Ascending aorta (tissue), 2 donors: ENCODE data around the gene ZBTB16. TPM values are rescaled to one million over a fixed set of nuclear protein-coding genes. Genes with fewer than 3 reads are reported as not detected.

Experiments
- DNase-seq, 2 donors: peaks; one replicate each; pipeline ENCODE4 v3.0.0-alpha.2; 2019; ENCODE audit warnings: low spot score in 2 of 2
- H3K27ac ChIP-seq, 2 donors: fragments of 200-600 bp; sonication (generic); one replicate each; pipeline ENCODE4 v1.5.1; 2016 to 2017; ENCODE audit warnings: mild to moderate bottlenecking in 1 of 2
- H3K27me3 ChIP-seq: fragments of 200-600 bp; sonication (generic); one replicate; pipeline ENCODE4 v1.5.1; 2017
- H3K36me3 ChIP-seq, 2 donors: fragments of 200-600 bp; sonication (generic); one replicate each; pipeline ENCODE4 v1.5.1; 2016
- H3K4me1 ChIP-seq, 2 donors: fragments of 200-600 bp; sonication (generic); one replicate each; pipeline ENCODE4 v1.5.1; 2016 to 2017; ENCODE audit warnings: mild to moderate bottlenecking in 1 of 2
- H3K4me3 ChIP-seq, 2 donors: fragments of 200-600 bp; sonication (generic); one replicate each; pipeline ENCODE4 v1.5.1; 2016 to 2017; ENCODE audit warnings: mild to moderate bottlenecking in 1 of 2
- H3K9me3 ChIP-seq, 2 donors: fragments of 200-600 bp; sonication (generic); one replicate each; pipeline ENCODE4 v1.5.1; 2016
- intact Hi-C: fragments of 100-400 bp; cut with DNase I; formaldehyde crosslinking; loops from one replicate; pipeline ENCODE4 v1.15.1; 2023
- total RNA-seq: library from RNA; depleted of rRNA; stranded (reverse); fragments of >200 nt; gene quantifications from one replicate; pipeline ENCODE4 v1.1.0, GENCODE V29; 2016
- TF ChIP-seq, protein P1 (sequence below), 3 experiments: fragments of 200-600 bp in 2 of 3; fragments of 450-650 bp in 1 of 3; sonication (generic) in 2 of 3; IDR thresholded peaks; one replicate each; pipeline ENCODE4 v1.5.1; 2016 to 2019; ENCODE audit warnings: antibody characterized with exemption in 3 of 3, mild to moderate bottlenecking in 1 of 3, moderate library complexity in 1 of 3

Gene ZBTB16
- total RNA-seq, 1 donor from 2014 or later: 344 TPM

GRCh38 chr11:114159320-114159719, 99.8 kb downstream of the ZBTB16 start:
- TF ChIP-seq, protein P1, sequence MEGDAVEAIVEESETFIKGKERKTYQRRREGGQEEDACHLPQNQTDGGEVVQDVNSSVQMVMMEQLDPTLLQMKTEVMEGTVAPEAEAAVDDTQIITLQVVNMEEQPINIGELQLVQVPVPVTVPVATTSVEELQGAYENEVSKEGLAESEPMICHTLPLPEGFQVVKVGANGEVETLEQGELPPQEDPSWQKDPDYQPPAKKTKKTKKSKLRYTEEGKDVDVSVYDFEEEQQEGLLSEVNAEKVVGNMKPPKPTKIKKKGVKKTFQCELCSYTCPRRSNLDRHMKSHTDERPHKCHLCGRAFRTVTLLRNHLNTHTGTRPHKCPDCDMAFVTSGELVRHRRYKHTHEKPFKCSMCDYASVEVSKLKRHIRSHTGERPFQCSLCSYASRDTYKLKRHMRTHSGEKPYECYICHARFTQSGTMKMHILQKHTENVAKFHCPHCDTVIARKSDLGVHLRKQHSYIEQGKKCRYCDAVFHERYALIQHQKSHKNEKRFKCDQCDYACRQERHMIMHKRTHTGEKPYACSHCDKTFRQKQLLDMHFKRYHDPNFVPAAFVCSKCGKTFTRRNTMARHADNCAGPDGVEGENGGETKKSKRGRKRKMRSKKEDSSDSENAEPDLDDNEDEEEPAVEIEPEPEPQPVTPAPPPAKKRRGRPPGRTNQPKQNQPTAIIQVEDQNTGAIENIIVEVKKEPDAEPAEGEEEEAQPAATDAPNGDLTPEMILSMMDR (IDR thresholded peaks at IDR 0.05): no peak
- no peak for DNase-seq
- H3K36me3 ChIP-seq: peaks cover 28 to 46% of the 10 kb centered on the region in 2 donors
- intact Hi-C loops: no loop called here
- no peak overlapping the region for H3K4me3 ChIP-seq
- no peaks in the 10 kb centered on the region for H3K27me3 ChIP-seq
- H3K9me3 ChIP-seq: no peaks in the 10 kb centered on the region
- H3K27ac ChIP-seq: peak overlapping the region; percentile 92 to 99
- peaks cover 55 to 91% of the 10 kb centered on the region in 2 donors for H3K4me1 ChIP-seq

DNA sequence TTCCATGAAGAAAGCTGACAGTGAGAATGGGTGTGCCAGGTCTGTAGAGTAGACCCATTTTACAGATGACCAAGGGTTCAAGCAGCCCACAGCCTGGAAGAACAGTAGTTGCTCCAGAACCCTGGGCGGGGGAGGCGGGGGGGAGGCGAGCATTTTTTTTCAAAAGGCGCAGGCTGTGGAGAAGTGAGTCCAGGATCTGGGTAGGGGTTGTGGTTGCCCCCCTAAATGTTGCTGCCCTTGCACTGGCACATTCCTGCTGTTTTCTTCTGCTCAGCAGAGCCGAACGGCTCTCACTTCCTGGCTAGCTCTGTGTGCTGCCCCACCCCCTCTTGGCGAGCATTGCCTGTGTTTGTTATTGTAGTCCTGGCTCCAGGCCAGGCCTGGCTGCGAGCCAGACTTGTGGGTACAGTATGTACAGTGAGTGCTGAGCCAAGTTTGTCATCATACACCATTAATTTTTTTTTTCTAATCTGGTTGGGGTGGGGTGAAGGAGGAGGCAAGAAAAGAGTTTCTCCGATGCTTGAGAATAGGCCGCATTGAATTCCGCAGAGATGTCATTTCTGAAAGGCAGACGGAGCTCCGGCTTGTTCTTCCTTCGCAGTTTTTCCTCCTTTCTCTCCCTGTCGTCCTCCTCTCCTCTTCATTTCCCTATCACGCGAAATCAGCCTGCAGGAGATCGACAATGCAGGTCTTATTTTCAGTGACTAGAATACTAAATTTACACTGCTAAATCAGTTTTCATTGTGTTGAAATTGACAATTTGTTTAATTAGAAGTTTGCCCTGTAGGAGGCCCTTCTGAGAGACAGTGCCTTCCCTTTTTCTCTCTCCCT, 100.5 kb downstream of the ZBTB16 start:
- intact Hi-C loops: loop anchor here (5.0 kb wide), 1 partner anchor 137 kb away; the partner anchor contains the start of gene NNMT
- TF ChIP-seq, protein P1 (IDR thresholded peaks at IDR 0.05): no peak
- Histone ChIP-seq H3K36me3 (peaks cover 28 to 51% of the 10 kb centered on the region in 2 donors), H3K4me1 (peaks cover 58 to 93% of the 10 kb centered on the region in 2 donors), H3K27me3 (no peaks in the 10 kb centered on the region), H3K9me3 (no peaks in the 10 kb centered on the region), H3K27ac (peak overlapping the region; percentile 92 to 99), H3K4me3 (peak overlapping the region; percentile 44 to 48)
- DNase-seq: peak; percentile 98 to 100

- TF ChIP-seq, protein P1 (IDR thresholded peaks at IDR 0.05): no peak
- no peak for DNase-seq
- Histone ChIP-seq H3K27me3 (no peaks in the 10 kb centered on the region), H3K27ac (peak overlapping the region; percentile 92 to 99), H3K4me3 (peak overlapping the region; percentile 44 to 48), H3K4me1 (peaks cover 59 to 93% of the 10 kb centered on the region in 2 donors), H3K9me3 (no peaks in the 10 kb centered on the region), H3K36me3 (peaks cover 25 to 47% of the 10 kb centered on the region in 2 donors)
- intact Hi-C loops: loop anchor here (5.0 kb wide), 1 partner anchor 136 kb away; the partner anchor contains the start of gene NNMT
Observed at GRCh38 chr11:114160894-114161293, 101.4 kb downstream of the ZBTB16 start.

- TF ChIP-seq, protein P1 (IDR thresholded peaks at IDR 0.05): no peak
- intact Hi-C loops: loop anchor here (5.0 kb wide), 1 partner anchor 136 kb away; the partner anchor contains the start of gene NNMT
- Histone ChIP-seq H3K27ac (peak overlapping the region; percentile 92 to 99), H3K4me3 (no peak overlapping the region), H3K27me3 (no peaks in the 10 kb centered on the region), H3K9me3 (no peaks in the 10 kb centered on the region), H3K4me1 (peaks cover 59 to 93% of the 10 kb centered on the region in 2 donors), H3K36me3 (peaks cover 17 to 39% of the 10 kb centered on the region in 2 donors)
- no peak for DNase-seq
Observed at GRCh38 chr11:114161486-114162250, 102.2 kb downstream of the ZBTB16 start.

- peak; percentile 84 to 97 for DNase-seq
- peaks cover 6 to 29% of the 10 kb centered on the region in 2 donors for H3K36me3 ChIP-seq
- peaks cover 63 to 89% of the 10 kb centered on the region in 2 donors for H3K4me1 ChIP-seq
- intact Hi-C loops: loop anchor here (1.0 to 5.0 kb wide), 2 partner anchors 17 to 135 kb away; partner anchors contain the start of gene NNMT
- peak overlapping the region; percentile 92 to 99 for H3K27ac ChIP-seq
- no peaks in the 10 kb centered on the region for H3K9me3 ChIP-seq
- TF ChIP-seq, protein P1 (IDR thresholded peaks at IDR 0.05): no peak
- H3K27me3 ChIP-seq: no peaks in the 10 kb centered on the region
- peak overlapping the region; percentile 18 to 26 for H3K4me3 ChIP-seq
Observed at GRCh38 chr11:114162719-114163123, 103.2 kb downstream of the ZBTB16 start.
